ENCODE measurements around the gene NTM. TPM values are rescaled to one million over a fixed set of nuclear protein-coding genes. Genes with fewer than 3 reads are reported as not detected.

The NTM gene
- total RNA-seq, 2 donors from 2014 or later, result 19.1 to 44.7 TPM

GRCh38 chr11:131537196-131537595 lies 166.8 kb downstream of the NTM start:
- no peak for TF ChIP-seq CTCF (IDR thresholded peaks at IDR 0.05)
- DNase-seq (ENCODE audit: low spot score), result no peak
- Histone ChIP-seq H3K36me3 (no peaks in the 10 kb centered on the region), H3K4me3 (no peak overlapping the region), H3K9me3 (peaks cover 0 to 6% of the 10 kb centered on the region in 2 donors), H3K27me3 (no peaks in the 10 kb centered on the region), H3K4me1 (no peaks in the 10 kb centered on the region), H3K27ac (no peak overlapping the region)

- Histone ChIP-seq H3K4me3 (no peak overlapping the region), H3K27me3 (no peaks in the 10 kb centered on the region), H3K4me1 (no peaks in the 10 kb centered on the region), H3K9me3 (peaks cover 0 to 6% of the 10 kb centered on the region in 2 donors), H3K27ac (no peak overlapping the region), H3K36me3 (no peaks in the 10 kb centered on the region)
- no peak for DNase-seq (ENCODE audit: low spot score)
- no peak for TF ChIP-seq CTCF (IDR thresholded peaks at IDR 0.05)
Observed at GRCh38 chr11:131537748-131538147, 167.3 kb downstream of the NTM start.

- Histone ChIP-seq H3K4me3 (no peak overlapping the region), H3K27ac (no peak overlapping the region), H3K9me3 (peaks cover 0 to 6% of the 10 kb centered on the region in 2 donors), H3K27me3 (no peaks in the 10 kb centered on the region), H3K36me3 (no peaks in the 10 kb centered on the region), H3K4me1 (no peaks in the 10 kb centered on the region)
- no peak for DNase-seq (ENCODE audit: low spot score)
- no peak for TF ChIP-seq CTCF (IDR thresholded peaks at IDR 0.05)
Observed at GRCh38 chr11:131538322-131538721, 167.9 kb downstream of the NTM start.

- no peak overlapping the region for H3K27ac ChIP-seq
- H3K4me3 ChIP-seq, result no peak overlapping the region
- peaks cover 0 to 6% of the 10 kb centered on the region in 2 donors for H3K9me3 ChIP-seq
- H3K4me1 ChIP-seq, result no peaks in the 10 kb centered on the region
- no peak for TF ChIP-seq CTCF (IDR thresholded peaks at IDR 0.05)
- no peak for DNase-seq (ENCODE audit: low spot score)
- no peaks in the 10 kb centered on the region for H3K36me3 ChIP-seq
- H3K27me3 ChIP-seq, result no peaks in the 10 kb centered on the region
Observed at GRCh38 chr11:131540676-131541075, 170.3 kb downstream of the NTM start.

- Histone ChIP-seq H3K4me3 (no peak overlapping the region), H3K9me3 (peaks cover 0 to 6% of the 10 kb centered on the region in 2 donors), H3K4me1 (no peaks in the 10 kb centered on the region), H3K27me3 (no peaks in the 10 kb centered on the region), H3K36me3 (no peaks in the 10 kb centered on the region), H3K27ac (no peak overlapping the region)
- TF ChIP-seq CTCF (IDR thresholded peaks at IDR 0.05), result no peak
- DNase-seq (ENCODE audit: low spot score), result no peak
Observed at GRCh38 chr11:131543389-131544025, 173.1 kb downstream of the NTM start.

- Histone ChIP-seq H3K4me1 (no peaks in the 10 kb centered on the region), H3K9me3 (peaks cover 0 to 6% of the 10 kb centered on the region in 2 donors), H3K27ac (no peak overlapping the region), H3K4me3 (no peak overlapping the region), H3K36me3 (no peaks in the 10 kb centered on the region), H3K27me3 (no peaks in the 10 kb centered on the region)
- TF ChIP-seq CTCF (IDR thresholded peaks at IDR 0.05), result no peak
- no peak for DNase-seq (ENCODE audit: low spot score)
Observed at GRCh38 chr11:131544591-131544990, 174.2 kb downstream of the NTM start.
